Motor neuron (in vitro differentiated cells): Measurements from ENCODE around the gene PATE1. TPM values are rescaled to one million over a fixed set of nuclear protein-coding genes. Genes with fewer than 3 reads are reported as not detected.

ENCODE experiments used
- total RNA-seq, 8 experiments: library from RNA; unstranded; fragments of 300-600 nt; gene quantifications; 2 replicates each; pipeline versions ENCODE4 v1.2.3 to v1.2.4, GENCODE V29; 2022

Gene PATE1
- total RNA-seq, 8 experiments from 2014 or later: 0.18 to 1.4 (median 0.33) TPM; not detected in 3

Other genes starting within 250 kb of the PATE1 start
- gene EI24, start 176.8 kb upstream of the PATE1 start, total RNA-seq: 10 to 100 TPM; 50.3 to 86.5 (median 69.0) TPM
- 100 to 1,000 TPM in 6 of 8 experiments, 10 to 100 TPM in 2; 72.6 to 145 (median 123) TPM for gene STT3A, start 153.4 kb upstream of the PATE1 start, total RNA-seq
- gene CHEK1, start 121.1 kb upstream of the PATE1 start, total RNA-seq: 10 to 100 TPM in 6 of 8 experiments, 1 to 10 TPM in 2; 6.5 to 43.4 (median 11.7) TPM
- under 1 TPM; 0.10 to 0.72 (median 0.47) TPM for gene ACRV1, start 65.4 kb upstream of the PATE1 start, total RNA-seq
- gene PATE2, start 32.5 kb downstream of the PATE1 start, total RNA-seq: under 1 TPM in 6 of 8 experiments, not detected in 2; 0.13 to 0.62 (median 0.42) TPM
- 1 to 10 TPM in 1 of 8 experiments, under 1 TPM in 2, not detected in 5; 0.11 to 1.0 (median 0.17) TPM for gene PATE3, start 41.8 kb downstream of the PATE1 start, total RNA-seq
- gene PATE4, start 87.0 kb downstream of the PATE1 start, total RNA-seq: under 1 TPM in 7 of 8 experiments, not detected in 1; 0.18 to 0.95 (median 0.38) TPM
- gene HYLS1, start 141.4 kb downstream of the PATE1 start, total RNA-seq: 10 to 100 TPM in 1 of 8 experiments, 1 to 10 TPM in 7; 1.8 to 10.4 (median 2.8) TPM
- 10 to 100 TPM; 11.9 to 24.3 (median 15.9) TPM for gene PUS3, start 156.9 kb downstream of the PATE1 start, total RNA-seq
- 10 to 100 TPM in 3 of 8 experiments, 1 to 10 TPM in 3, under 1 TPM in 2; 0.36 to 16.4 (median 5.4) TPM for gene DDX25, start 158.2 kb downstream of the PATE1 start, total RNA-seq
- under 1 TPM in 5 of 8 experiments, not detected in 3; 0.05 to 0.47 (median 0.09) TPM for gene VSIG10L2, start 199.8 kb downstream of the PATE1 start, total RNA-seq